ENCODE data around the gene GOLGA3. TPM values are rescaled to one million over a fixed set of nuclear protein-coding genes. Genes with fewer than 3 reads are reported as not detected.
"Not testable (repeated sequence)": the region's sequence is repeated elsewhere in the genome, so short reads cannot be mapped to it uniquely, and the experiment has no call there.

The GOLGA3 gene
- total and polyA plus RNA-seq, 4 donors: 5.0 to 43.0 (median 15.8) TPM

DNA sequence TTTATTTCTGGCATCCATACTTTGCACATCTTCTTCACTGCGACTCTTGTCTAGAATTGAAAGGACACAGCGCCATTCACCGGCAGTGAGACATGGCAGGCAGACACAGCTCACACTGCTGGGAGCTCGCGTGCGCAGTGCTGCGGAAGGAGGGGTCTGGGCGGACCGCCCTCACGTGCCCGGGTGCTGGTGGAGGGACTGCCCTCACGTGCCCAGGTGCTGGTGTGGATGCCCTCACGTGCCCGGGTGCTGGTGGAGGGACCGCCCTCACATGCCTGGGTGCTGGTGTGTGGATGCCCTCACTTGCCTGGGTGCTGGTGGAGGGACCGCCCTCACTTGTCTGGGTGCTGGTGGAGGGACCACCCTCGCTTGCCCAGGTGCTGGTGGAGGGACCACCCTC, 27.9 kb upstream of the GOLGA3 start:
- H3K36me3 ChIP-seq (ENCODE audit: control insufficient read depth in 4 of 4, insufficient read depth in 3 of 4, low read depth in 1 of 4, low read length in 3 of 4): peaks cover 42 to 80% (median 50%) of the 10 kb centered on the region in 4 donors
- TF ChIP-seq TAF1 (conservative IDR thresholded peaks at IDR 0.05) (no peak), JUND (IDR thresholded peaks at IDR 0.05) (no peak), HNF4A (conservative IDR thresholded peaks at IDR 0.05) (no peak), RXRA (IDR thresholded peaks at IDR 0.05) (no peak), FOXA2 (IDR thresholded peaks at IDR 0.05) (no peak), NR2F2 (IDR thresholded peaks at IDR 0.05) (no peak), HNF4G (IDR thresholded peaks at IDR 0.05) (no peak), EGR1 (IDR thresholded peaks at IDR 0.05; ENCODE audit: low read depth in 2 of 2) (no peak)
- TF ChIP-seq, protein P1, sequence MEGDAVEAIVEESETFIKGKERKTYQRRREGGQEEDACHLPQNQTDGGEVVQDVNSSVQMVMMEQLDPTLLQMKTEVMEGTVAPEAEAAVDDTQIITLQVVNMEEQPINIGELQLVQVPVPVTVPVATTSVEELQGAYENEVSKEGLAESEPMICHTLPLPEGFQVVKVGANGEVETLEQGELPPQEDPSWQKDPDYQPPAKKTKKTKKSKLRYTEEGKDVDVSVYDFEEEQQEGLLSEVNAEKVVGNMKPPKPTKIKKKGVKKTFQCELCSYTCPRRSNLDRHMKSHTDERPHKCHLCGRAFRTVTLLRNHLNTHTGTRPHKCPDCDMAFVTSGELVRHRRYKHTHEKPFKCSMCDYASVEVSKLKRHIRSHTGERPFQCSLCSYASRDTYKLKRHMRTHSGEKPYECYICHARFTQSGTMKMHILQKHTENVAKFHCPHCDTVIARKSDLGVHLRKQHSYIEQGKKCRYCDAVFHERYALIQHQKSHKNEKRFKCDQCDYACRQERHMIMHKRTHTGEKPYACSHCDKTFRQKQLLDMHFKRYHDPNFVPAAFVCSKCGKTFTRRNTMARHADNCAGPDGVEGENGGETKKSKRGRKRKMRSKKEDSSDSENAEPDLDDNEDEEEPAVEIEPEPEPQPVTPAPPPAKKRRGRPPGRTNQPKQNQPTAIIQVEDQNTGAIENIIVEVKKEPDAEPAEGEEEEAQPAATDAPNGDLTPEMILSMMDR (IDR thresholded peaks at IDR 0.05; ENCODE audit: low read depth, low read length, missing input control): no peak
- DNase-seq (ENCODE audit: low spot score): no peak
- H3K9ac ChIP-seq (ENCODE audit: low read depth in 1 of 2, low read length in 2 of 2): no peak overlapping the region
- no peak overlapping the region for H3K4me3 ChIP-seq (ENCODE audit: low read depth in 1 of 3, low read length in 3 of 3)
- WGBS: 95% methylated on average over 17 of the region's 17 CpGs
- no peaks in the 10 kb centered on the region for H3K9me3 ChIP-seq (ENCODE audit: control insufficient read depth in 4 of 4, low read length in 3 of 4)
- H3K27me3 ChIP-seq (ENCODE audit: control insufficient read depth in 4 of 4, insufficient read depth in 4 of 4, low read length in 3 of 4): no peaks in the 10 kb centered on the region
- no peak overlapping the region for H3K27ac ChIP-seq (ENCODE audit: low read depth in 1 of 2, low read length in 2 of 2)
- no peaks in the 10 kb centered on the region for H3K4me1 ChIP-seq (ENCODE audit: control insufficient read depth in 4 of 4, insufficient read depth in 4 of 4, low read length in 3 of 4)

DNA sequence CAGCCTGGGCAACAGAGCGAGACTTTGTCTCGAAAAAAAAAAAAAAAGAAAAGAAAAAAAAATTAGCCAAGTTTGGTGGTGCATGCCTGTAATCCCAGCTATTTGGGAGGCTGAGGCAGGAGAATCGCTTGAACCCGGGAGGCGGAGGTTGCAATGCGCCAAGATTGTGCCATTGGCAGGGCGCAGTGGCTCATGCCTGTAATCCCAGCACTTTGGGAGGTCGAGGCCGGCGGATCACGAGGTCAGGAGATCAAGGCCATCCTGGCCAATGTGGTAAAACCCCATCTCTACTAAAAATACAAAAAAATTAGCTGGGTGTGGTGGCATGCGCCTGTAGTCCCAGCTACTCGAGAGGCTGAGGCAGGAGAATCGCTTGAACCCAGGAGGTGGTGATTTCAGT, 26.5 kb upstream of the GOLGA3 start:
- H3K36me3 ChIP-seq (ENCODE audit: control insufficient read depth in 4 of 4, insufficient read depth in 3 of 4, low read depth in 1 of 4, low read length in 3 of 4): peaks cover 38 to 82% (median 41%) of the 10 kb centered on the region in 4 donors
- not testable (repeated sequence) for DNase-seq (ENCODE audit: low spot score); H3K4me3 ChIP-seq (ENCODE audit: low read depth in 1 of 3, low read length in 3 of 3); H3K9ac ChIP-seq (ENCODE audit: low read depth in 1 of 2, low read length in 2 of 2); H3K9me3 ChIP-seq (ENCODE audit: control insufficient read depth in 4 of 4, low read length in 3 of 4); H3K27ac ChIP-seq (ENCODE audit: low read depth in 1 of 2, low read length in 2 of 2); H3K4me1 ChIP-seq (ENCODE audit: control insufficient read depth in 4 of 4, insufficient read depth in 4 of 4, low read length in 3 of 4); H3K27me3 ChIP-seq (ENCODE audit: control insufficient read depth in 4 of 4, insufficient read depth in 4 of 4, low read length in 3 of 4)
- 97% methylated on average over 14 of the region's 14 CpGs for WGBS

DNA sequence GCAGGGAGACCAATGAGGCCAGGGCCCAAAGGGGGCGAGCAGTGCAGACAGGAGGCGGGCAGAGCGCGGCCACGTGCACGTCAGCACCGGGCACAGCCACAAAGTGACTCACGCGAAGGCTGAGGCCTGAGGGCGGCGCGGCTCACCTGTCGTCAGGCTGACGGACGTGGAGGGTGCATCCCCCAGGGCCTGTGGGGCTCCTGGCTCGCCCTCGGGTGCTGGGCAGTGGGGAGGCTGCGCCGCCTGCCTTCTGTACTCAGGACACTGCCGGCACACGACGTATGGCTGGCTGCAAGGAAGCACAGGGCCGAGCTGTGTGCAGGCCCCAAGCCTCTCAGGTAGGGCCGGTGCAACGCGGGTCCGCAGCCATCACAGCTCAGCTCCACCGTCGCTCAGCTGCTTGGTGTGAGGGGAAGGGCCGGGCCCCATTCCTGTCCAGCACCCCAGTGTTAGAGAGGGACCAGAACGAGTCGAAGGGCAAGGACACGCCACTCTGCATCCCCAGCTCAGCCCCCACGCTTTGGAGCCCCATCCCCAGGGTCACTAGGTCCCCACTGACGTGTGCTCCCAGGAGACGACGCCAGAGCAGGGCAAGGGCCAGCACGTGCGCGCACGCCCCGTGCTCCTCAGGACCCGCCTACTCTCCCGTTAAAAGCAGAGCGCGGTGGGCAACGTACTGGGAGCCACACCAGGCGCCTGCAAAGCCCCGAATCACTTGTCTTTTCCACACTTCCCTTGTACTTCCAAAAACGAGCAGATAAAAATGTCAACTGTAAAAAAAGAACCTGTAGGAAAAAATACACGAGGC, 24.8 kb upstream of the GOLGA3 start:
- DNase-seq (ENCODE audit: low spot score): no peak
- peaks cover 28 to 74% (median 35%) of the 10 kb centered on the region in 4 donors for H3K36me3 ChIP-seq (ENCODE audit: control insufficient read depth in 4 of 4, insufficient read depth in 3 of 4, low read depth in 1 of 4, low read length in 3 of 4)

More for the DNA sequence above, 24.8 kb upstream of the GOLGA3 start:
- Histone ChIP-seq H3K27ac (ENCODE audit: low read depth in 1 of 2, low read length in 2 of 2) (no peak overlapping the region), H3K9ac (ENCODE audit: low read depth in 1 of 2, low read length in 2 of 2) (no peak overlapping the region), H3K9me3 (ENCODE audit: control insufficient read depth in 4 of 4, low read length in 3 of 4) (no peaks in the 10 kb centered on the region), H3K4me3 (ENCODE audit: low read depth in 1 of 3, low read length in 3 of 3) (no peak overlapping the region), H3K27me3 (ENCODE audit: control insufficient read depth in 4 of 4, insufficient read depth in 4 of 4, low read length in 3 of 4) (no peaks in the 10 kb centered on the region), H3K4me1 (ENCODE audit: control insufficient read depth in 4 of 4, insufficient read depth in 4 of 4, low read length in 3 of 4) (no peaks in the 10 kb centered on the region)
- 97% methylated on average over 51 of the region's 51 CpGs for WGBS
- no peak for TF ChIP-seq FOXA1 (IDR thresholded peaks at IDR 0.05)
- no peak for TF ChIP-seq YY1 (IDR thresholded peaks at IDR 0.05)
- TF ChIP-seq, protein P2, sequence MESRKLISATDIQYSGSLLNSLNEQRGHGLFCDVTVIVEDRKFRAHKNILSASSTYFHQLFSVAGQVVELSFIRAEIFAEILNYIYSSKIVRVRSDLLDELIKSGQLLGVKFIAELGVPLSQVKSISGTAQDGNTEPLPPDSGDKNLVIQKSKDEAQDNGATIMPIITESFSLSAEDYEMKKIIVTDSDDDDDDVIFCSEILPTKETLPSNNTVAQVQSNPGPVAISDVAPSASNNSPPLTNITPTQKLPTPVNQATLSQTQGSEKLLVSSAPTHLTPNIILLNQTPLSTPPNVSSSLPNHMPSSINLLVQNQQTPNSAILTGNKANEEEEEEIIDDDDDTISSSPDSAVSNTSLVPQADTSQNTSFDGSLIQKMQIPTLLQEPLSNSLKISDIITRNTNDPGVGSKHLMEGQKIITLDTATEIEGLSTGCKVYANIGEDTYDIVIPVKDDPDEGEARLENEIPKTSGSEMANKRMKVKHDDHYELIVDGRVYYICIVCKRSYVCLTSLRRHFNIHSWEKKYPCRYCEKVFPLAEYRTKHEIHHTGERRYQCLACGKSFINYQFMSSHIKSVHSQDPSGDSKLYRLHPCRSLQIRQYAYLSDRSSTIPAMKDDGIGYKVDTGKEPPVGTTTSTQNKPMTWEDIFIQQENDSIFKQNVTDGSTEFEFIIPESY (IDR thresholded peaks at IDR 0.05): no peak
- TF ChIP-seq RAD21 (IDR thresholded peaks at IDR 0.05): no peak
- TF ChIP-seq, protein P3, sequence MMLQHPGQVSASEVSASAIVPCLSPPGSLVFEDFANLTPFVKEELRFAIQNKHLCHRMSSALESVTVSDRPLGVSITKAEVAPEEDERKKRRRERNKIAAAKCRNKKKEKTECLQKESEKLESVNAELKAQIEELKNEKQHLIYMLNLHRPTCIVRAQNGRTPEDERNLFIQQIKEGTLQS (IDR thresholded peaks at IDR 0.05): no peak
- no peak for TF ChIP-seq RXRA (IDR thresholded peaks at IDR 0.05)
- TF ChIP-seq EGR1 (IDR thresholded peaks at IDR 0.05; ENCODE audit: low read depth in 2 of 2): no peak
- TF ChIP-seq NR2F2 (IDR thresholded peaks at IDR 0.05): no peak
- no peak for TF ChIP-seq TAF1 (conservative IDR thresholded peaks at IDR 0.05)
- TF ChIP-seq, protein P1 (IDR thresholded peaks at IDR 0.05; ENCODE audit: low read depth, low read length, missing input control): no peak
- TF ChIP-seq JUND (IDR thresholded peaks at IDR 0.05): no peak
- TF ChIP-seq HNF4G (IDR thresholded peaks at IDR 0.05): no peak
- TF ChIP-seq FOXA2 (IDR thresholded peaks at IDR 0.05): no peak
- TF ChIP-seq, protein P4, sequence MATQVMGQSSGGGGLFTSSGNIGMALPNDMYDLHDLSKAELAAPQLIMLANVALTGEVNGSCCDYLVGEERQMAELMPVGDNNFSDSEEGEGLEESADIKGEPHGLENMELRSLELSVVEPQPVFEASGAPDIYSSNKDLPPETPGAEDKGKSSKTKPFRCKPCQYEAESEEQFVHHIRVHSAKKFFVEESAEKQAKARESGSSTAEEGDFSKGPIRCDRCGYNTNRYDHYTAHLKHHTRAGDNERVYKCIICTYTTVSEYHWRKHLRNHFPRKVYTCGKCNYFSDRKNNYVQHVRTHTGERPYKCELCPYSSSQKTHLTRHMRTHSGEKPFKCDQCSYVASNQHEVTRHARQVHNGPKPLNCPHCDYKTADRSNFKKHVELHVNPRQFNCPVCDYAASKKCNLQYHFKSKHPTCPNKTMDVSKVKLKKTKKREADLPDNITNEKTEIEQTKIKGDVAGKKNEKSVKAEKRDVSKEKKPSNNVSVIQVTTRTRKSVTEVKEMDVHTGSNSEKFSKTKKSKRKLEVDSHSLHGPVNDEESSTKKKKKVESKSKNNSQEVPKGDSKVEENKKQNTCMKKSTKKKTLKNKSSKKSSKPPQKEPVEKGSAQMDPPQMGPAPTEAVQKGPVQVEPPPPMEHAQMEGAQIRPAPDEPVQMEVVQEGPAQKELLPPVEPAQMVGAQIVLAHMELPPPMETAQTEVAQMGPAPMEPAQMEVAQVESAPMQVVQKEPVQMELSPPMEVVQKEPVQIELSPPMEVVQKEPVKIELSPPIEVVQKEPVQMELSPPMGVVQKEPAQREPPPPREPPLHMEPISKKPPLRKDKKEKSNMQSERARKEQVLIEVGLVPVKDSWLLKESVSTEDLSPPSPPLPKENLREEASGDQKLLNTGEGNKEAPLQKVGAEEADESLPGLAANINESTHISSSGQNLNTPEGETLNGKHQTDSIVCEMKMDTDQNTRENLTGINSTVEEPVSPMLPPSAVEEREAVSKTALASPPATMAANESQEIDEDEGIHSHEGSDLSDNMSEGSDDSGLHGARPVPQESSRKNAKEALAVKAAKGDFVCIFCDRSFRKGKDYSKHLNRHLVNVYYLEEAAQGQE (IDR thresholded peaks at IDR 0.05): no peak
